Endothelial cell of umbilical vein (primary cell): ENCODE data around the gene METTL25. TPM values are rescaled to one million over a fixed set of nuclear protein-coding genes. Genes with fewer than 3 reads are reported as not detected.

Experiments used
- BruUV-seq: library from RNA; stranded (reverse); fragments of 400-500 nt; replicated peaks from 2 replicates; lab custom pipeline; 2021; lab: Mats Ljungman, UMichigan
- CTCF ChIA-PET: fragments of 300-600, 350-600 bp; sonication (Branson Sonifier 250); formaldehyde crosslinking; loops from one replicate; lab custom pipeline; 2021; ENCODE audit warnings: antibody characterized with exemption, inconsistent platforms; lab: Charles Lee
- POLR2A ChIA-PET: fragments of 300-600, 350-600 bp; sonication (Branson Sonifier 250); formaldehyde crosslinking; loops from one replicate; lab custom pipeline; 2021; ENCODE audit warnings: antibody characterized with exemption, inconsistent platforms; lab: Charles Lee
- DNase-seq: peaks from one replicate; pipeline ENCODE4 v3.0.0-alpha.2; 2011; ENCODE audit warnings: low read depth, low spot score
- FAIRE-seq: peaks from 2 replicates; lab custom pipeline; 2011; peaks lifted over from hg19 to GRCh38; lab: Jason Lieb, UNC
- H2AFZ ChIP-seq: 2 replicates; pipeline ENCODE4 v1.6.0; 2012; ENCODE audit warnings: low read depth, low read length, control low read depth, inconsistent platforms
- H3K27ac ChIP-seq: 2 replicates; pipeline ENCODE4 v1.5.1; 2011; ENCODE audit warnings: low read depth, mild to moderate bottlenecking, control low read depth, low read length, moderate library complexity; ENCODE audit not compliant: insufficient read depth
- H3K27me3 ChIP-seq, 2 experiments: 2 replicates each; pipeline versions ENCODE4 v1.6.0 to v1.6.1; 2011; ENCODE audit warnings: low read length in 2 of 2, mixed read lengths in 1 of 2; ENCODE audit not compliant: control insufficient read depth in 2 of 2, insufficient read depth in 2 of 2
- H3K36me3 ChIP-seq, 2 experiments: 2 replicates in 1 of 2; 3 replicates in 1 of 2; pipeline ENCODE4 v1.5.1; 2011; ENCODE audit warnings: low read length in 2 of 2, mild to moderate bottlenecking in 1 of 2, moderate library complexity in 1 of 2; ENCODE audit not compliant: control insufficient read depth in 2 of 2, insufficient read depth in 2 of 2; ENCODE audit errors: extremely low read depth in 1 of 2
- H3K4me1 ChIP-seq: 3 replicates; pipeline ENCODE4 v1.5.1; 2011; ENCODE audit warnings: mild to moderate bottlenecking, low read length; ENCODE audit not compliant: control insufficient read depth, insufficient read depth; ENCODE audit errors: extremely low read depth
- H3K4me2 ChIP-seq: 2 replicates; pipeline ENCODE4 v1.6.1; 2011; ENCODE audit warnings: low read length, control low read depth, mixed read lengths; ENCODE audit not compliant: insufficient read depth
- H3K4me3 ChIP-seq, 3 experiments: fragments of 200-600 bp in 1 of 3; sonication (generic), shearing (Covaris generic) in 1 of 3; replicated peaks in 1 of 3; 2 replicates each; pipeline ENCODE4 v1.5.1; 2011 to 2016; ENCODE audit warnings: control low read depth in 3 of 3, low read length in 3 of 3, mild to moderate bottlenecking in 2 of 3, inconsistent platforms in 1 of 3, low read depth in 1 of 3, moderate library complexity in 1 of 3; ENCODE audit not compliant: insufficient read depth in 1 of 3
- H3K79me2 ChIP-seq: 2 replicates; pipeline ENCODE4 v1.6.0; 2012; ENCODE audit warnings: low read length, inconsistent platforms; ENCODE audit not compliant: control insufficient read depth, insufficient read depth
- H3K9ac ChIP-seq: replicated peaks from 2 replicates; pipeline ENCODE3; 2011; ENCODE audit warnings: low read length, control low read depth; ENCODE audit not compliant: insufficient read depth; ENCODE audit errors: extremely low read depth
- H3K9me1 ChIP-seq: replicated peaks from 3 replicates; pipeline ENCODE4 v1.6.0; 2011; ENCODE audit warnings: mild to moderate bottlenecking, low read length; ENCODE audit not compliant: control insufficient read depth, insufficient read depth; ENCODE audit errors: extremely low read depth
- H3K9me3 ChIP-seq: replicated peaks from 2 replicates; pipeline ENCODE4 v1.5.1; 2012; ENCODE audit warnings: low read length, inconsistent platforms; ENCODE audit not compliant: control insufficient read depth, insufficient read depth
- H4K20me1 ChIP-seq: replicated peaks from 2 replicates; pipeline ENCODE3; 2011; ENCODE audit warnings: mild to moderate bottlenecking, low read length; ENCODE audit not compliant: control insufficient read depth, insufficient read depth; ENCODE audit errors: extremely low read depth
- CTCF ChIP-seq, 2 donors: IDR thresholded peaks; 1 replicate in 1 of 2; 2 replicates in 1 of 2; pipeline ENCODE4 v1.5.1; 2011; ENCODE audit warnings: low read length in 2 of 2, mild to moderate bottlenecking in 2 of 2, moderate library complexity in 2 of 2, control low read depth in 1 of 2, inconsistent platforms in 1 of 2, low read depth in 1 of 2; ENCODE audit not compliant: insufficient read depth in 1 of 2; ENCODE audit errors: extremely low read depth in 1 of 2
- EZH2 ChIP-seq: IDR thresholded peaks from 2 replicates; pipeline ENCODE4 v1.6.1; 2012; ENCODE audit warnings: borderline replicate concordance, low read depth, mild to moderate bottlenecking, moderate library complexity, low read length, inconsistent platforms; ENCODE audit not compliant: severe bottlenecking
- FOS ChIP-seq: IDR thresholded peaks from 2 replicates; pipeline ENCODE4 v1.6.1; 2011; ENCODE audit warnings: mild to moderate bottlenecking, low read length, moderate library complexity, borderline replicate concordance; ENCODE audit not compliant: insufficient read depth
- GATA2 ChIP-seq: IDR thresholded peaks from 2 replicates; pipeline ENCODE4 v1.7.0; 2011; ENCODE audit warnings: low read depth, mild to moderate bottlenecking, moderate library complexity, mixed read lengths, low read length; ENCODE audit not compliant: insufficient read length, insufficient read depth
- JUN ChIP-seq: IDR thresholded peaks from 2 replicates; pipeline ENCODE4 v1.6.1; 2011; ENCODE audit warnings: borderline replicate concordance, low read depth; ENCODE audit not compliant: insufficient read length, insufficient read depth
- MAX ChIP-seq: IDR thresholded peaks from 2 replicates; pipeline ENCODE4 v1.6.1; 2011; ENCODE audit not compliant: insufficient read depth, insufficient read length
- MYC ChIP-seq: IDR thresholded peaks from one replicate; pipeline ENCODE4 v1.6.1; 2011; ENCODE audit warnings: mild to moderate bottlenecking, low read depth, low read length
- POLR2A ChIP-seq: IDR thresholded peaks from 2 replicates; pipeline ENCODE4 v1.6.1; 2012; ENCODE audit warnings: low read depth, mild to moderate bottlenecking, control low read depth, low read length
- POLR2AphosphoS5 ChIP-seq: IDR thresholded peaks from 2 replicates; pipeline ENCODE4 v1.6.1; 2012; ENCODE audit warnings: low read depth, mild to moderate bottlenecking, control low read depth, low read length, moderate library complexity; ENCODE audit not compliant: insufficient read depth
- dilution Hi-C: fragments of 300-500 bp; cut with MboI; formaldehyde crosslinking; loops from one replicate; pipeline ENCODE4 v1.15.0; 2019; ENCODE audit warnings: low sequenced_read_pairs; ENCODE audit not compliant: extremely low pct_ligation_motif_present
- intact Hi-C: fragments of 100-400 bp; cut with micrococcal nuclease; formaldehyde crosslinking; loops from one replicate; pipeline ENCODE4 v1.10.0; 2022
- polyA plus RNA-seq, 4 experiments: library from polyadenylated mRNA; depleted of rRNA in 3 of 4; stranded (reverse) in 3 of 4; unstranded in 1 of 4; fragments of >200 nt; gene quantifications; 2 replicates each; pipeline versions ENCODE4 v1.2.1 to v1.2.3, GENCODE V29; 2011 to 2012; ENCODE audit warnings: missing spikeins in 1 of 4
- total RNA-seq: library from RNA; stranded (reverse); gene quantifications from 2 replicates; pipeline ENCODE4 v1.2.3, GENCODE V29; 2021

METTL25 gene
- total and polyA plus RNA-seq, 2 donors (not counting 3 experiments of a cell fraction or from before 2014, with no cell fraction given): 6.5 to 8.5 TPM

- Histone ChIP-seq H3K27me3 (no peaks in the 10 kb centered on the region), H3K4me1 (no peaks in the 10 kb centered on the region), H3K9me3 (no peaks in the 10 kb centered on the region), H3K79me2 (no peaks in the 10 kb centered on the region), H2AFZ (no peak overlapping the region), H3K9ac (no peak overlapping the region), H4K20me1 (no peaks in the 10 kb centered on the region), H3K4me3 (no peak overlapping the region), H3K4me2 (no peak overlapping the region), H3K9me1 (no peaks in the 10 kb centered on the region), H3K27ac (no peak overlapping the region), H3K36me3 (no peaks in the 10 kb centered on the region)
- BruUV-seq: no TSS peak
- dilution Hi-C loops: no loop called here
- intact Hi-C loops: no loop called here
- DNase-seq (peak; percentile 23), FAIRE-seq (no peak)
- TF ChIP-seq FOS (no peak), EZH2 (no peak), POLR2A (no peak), POLR2AphosphoS5 (no peak), MYC (no peak), MAX (no peak), JUN (no peak), GATA2 (no peak), CTCF (IDR thresholded peaks at IDR 0.05; ENCODE audit: extremely low read depth in 1 of 2, insufficient read depth in 1 of 2, low read depth in 1 of 2, low read length in 2 of 2) (no peak)
- CTCF ChIA-PET: interaction anchor here (1.1 to 1.2 kb wide), 2 partner anchors 9 to 13 kb away, joined by 3 read pairs; no protein-coding TSS in a partner anchor
- POLR2A ChIA-PET: no interaction called here
Observed at GRCh38 chr12:82436354-82436753, 78.0 kb downstream of the METTL25 start.
